OCI-LY1 (cell line): ENCODE data around the gene STXBP6.

Experiments
- CTCF ChIP-seq: fragments of 200-600 bp; sonication (generic), shearing (Covaris generic); IDR thresholded peaks from 2 replicates; pipeline ENCODE4 v1.5.1; 2017; ENCODE audit warnings: mild to moderate bottlenecking, antibody characterized with exemption, low read length, moderate library complexity, mixed read lengths
- EZH2 ChIP-seq: fragments of 200-600 bp; sonication (generic), shearing (Covaris generic); IDR thresholded peaks from 2 replicates; pipeline ENCODE4 v1.8.0; 2017; ENCODE audit warnings: borderline replicate concordance, mixed run types, mild to moderate bottlenecking, antibody characterized with exemption, low read length, moderate library complexity, mixed read lengths

DNA sequence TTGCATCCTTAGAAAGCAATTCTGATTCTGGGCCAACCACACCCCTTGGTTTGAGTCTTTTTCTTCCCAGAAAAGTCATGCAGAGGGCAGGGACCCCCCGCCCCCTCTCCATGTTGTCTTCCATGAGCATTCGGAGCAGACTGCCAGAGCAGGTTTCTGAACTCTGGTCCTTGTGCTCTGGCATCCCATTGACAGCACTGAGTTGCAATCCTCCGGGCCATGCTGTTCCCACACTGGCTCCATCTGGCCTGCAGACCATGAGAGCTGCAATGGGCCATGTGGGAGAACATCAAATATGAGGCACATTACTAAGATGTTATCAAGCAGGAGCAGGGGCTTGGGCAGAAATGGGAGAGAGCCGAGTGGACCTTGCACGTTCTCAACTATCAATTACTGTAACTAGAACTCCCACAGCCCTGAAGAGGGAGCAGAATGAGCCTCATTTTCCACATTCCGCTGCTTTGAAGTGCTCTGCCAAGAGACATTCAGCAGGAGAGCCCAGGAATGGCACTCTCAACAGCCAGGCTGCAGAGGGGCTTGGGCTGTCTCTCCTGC lies 157.4 kb downstream of the STXBP6 start:
- no peak for TF ChIP-seq CTCF
- no peak for TF ChIP-seq EZH2
